Tibial nerve (tissue), 4 donors: ENCODE results near the gene CNTN2.

Source experiments
- EP300 ChIP-seq, 2 donors: sonication (generic); formaldehyde crosslinking; IDR thresholded peaks; one replicate each; pipeline ENCODE4 v1.6.1; 2017; ENCODE audit warnings: antibody characterized with exemption in 2 of 2, mild to moderate bottlenecking in 1 of 2
- TF ChIP-seq, protein P1 (sequence below), 5 experiments: fragments of 200-600 bp in 3 of 5; fragments of 450-650 bp in 2 of 5; sonication (generic) in 3 of 5; IDR thresholded peaks; one replicate each; pipeline ENCODE4 v1.5.1; 2016 to 2019; ENCODE audit warnings: antibody characterized with exemption in 5 of 5, mild to moderate bottlenecking in 3 of 5, moderate library complexity in 2 of 5

DNA sequence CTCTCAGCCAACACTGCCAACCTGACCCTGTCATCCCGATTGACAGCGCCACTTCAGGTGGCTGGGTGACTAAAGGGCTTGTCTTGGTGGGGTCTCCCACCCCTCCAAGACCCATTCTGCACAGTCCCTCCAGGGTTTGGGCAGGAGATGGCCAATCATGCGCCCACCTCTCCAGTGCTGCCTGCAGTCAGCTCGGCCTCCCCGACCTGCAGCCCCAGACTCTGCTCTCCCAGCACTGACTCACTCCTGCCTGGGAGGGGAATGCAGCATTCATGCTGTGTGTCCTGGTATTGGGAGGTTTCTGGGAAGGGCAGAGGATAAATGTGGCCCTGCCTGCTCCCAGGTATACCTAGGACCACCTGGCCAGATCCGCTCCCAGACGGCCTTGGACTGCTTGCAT, 31.5 kb downstream of the CNTN2 start:
- TF ChIP-seq, protein P1, sequence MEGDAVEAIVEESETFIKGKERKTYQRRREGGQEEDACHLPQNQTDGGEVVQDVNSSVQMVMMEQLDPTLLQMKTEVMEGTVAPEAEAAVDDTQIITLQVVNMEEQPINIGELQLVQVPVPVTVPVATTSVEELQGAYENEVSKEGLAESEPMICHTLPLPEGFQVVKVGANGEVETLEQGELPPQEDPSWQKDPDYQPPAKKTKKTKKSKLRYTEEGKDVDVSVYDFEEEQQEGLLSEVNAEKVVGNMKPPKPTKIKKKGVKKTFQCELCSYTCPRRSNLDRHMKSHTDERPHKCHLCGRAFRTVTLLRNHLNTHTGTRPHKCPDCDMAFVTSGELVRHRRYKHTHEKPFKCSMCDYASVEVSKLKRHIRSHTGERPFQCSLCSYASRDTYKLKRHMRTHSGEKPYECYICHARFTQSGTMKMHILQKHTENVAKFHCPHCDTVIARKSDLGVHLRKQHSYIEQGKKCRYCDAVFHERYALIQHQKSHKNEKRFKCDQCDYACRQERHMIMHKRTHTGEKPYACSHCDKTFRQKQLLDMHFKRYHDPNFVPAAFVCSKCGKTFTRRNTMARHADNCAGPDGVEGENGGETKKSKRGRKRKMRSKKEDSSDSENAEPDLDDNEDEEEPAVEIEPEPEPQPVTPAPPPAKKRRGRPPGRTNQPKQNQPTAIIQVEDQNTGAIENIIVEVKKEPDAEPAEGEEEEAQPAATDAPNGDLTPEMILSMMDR (IDR thresholded peaks at IDR 0.05), result no peak
- TF ChIP-seq EP300 (IDR thresholded peaks at IDR 0.05), result no peak
